ENCODE measurements around the gene DDX46. TPM values are rescaled to one million over a fixed set of nuclear protein-coding genes. Genes with fewer than 3 reads are reported as not detected.

The DDX46 gene
- total and polyA plus RNA-seq, 2 donors (not counting 1 experiment from before 2014, with no cell fraction given): 18.7 to 38.1 TPM

DNA sequence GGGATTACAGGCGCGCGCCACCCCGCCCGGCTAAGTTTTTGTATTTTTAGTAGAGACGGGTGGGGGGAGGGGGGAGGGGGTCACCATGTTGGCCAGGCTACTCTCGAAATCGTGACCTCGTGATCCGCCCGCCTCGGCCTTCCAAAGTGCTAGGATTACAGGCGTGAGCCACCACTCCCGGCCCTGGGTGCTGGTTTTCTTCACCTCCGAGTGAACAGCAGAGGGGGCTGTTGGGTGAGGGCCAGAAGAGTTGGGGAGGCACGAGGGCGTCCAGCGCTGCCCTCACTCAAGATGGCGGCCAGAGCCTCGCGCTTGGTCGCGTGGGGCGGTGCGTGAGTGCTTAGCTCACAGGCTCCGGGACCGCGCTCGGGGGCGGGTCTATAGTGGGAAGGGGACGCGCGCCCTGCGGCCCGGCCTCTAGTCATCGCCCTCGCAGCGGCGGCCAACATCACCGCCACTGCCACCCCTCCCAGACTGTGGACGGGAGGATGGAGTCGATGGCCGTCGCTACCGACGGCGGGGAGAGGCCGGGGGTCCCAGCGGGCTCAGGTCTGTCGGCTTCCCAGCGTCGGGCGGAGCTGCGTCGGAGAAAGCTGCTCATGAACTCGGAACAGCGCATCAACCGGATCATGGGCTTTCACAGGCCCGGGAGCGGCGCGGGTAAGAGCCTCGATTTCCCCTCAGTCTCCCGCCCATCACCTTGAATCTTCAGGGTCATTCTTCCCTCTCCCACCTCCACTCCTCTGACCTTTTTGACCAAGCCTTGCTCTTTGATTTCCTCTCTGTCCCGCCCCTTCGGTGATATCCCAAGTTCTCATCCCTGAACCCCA, 20.2 kb upstream of the DDX46 start, which contains the start of gene CAMLG:
CAMLG (plus strand) TSS at position 416 of the 830 bp plus-strand sequence; CDS start at position 489, 73 bp downstream.
- Histone ChIP-seq H3K79me2 (ENCODE audit: control insufficient read depth, insufficient read depth, low read length) (peaks cover 23% of the 10 kb centered on the region), H3K4me3 (replicated peaks in 1 of 4; ENCODE audit: control extremely low read depth in 1 of 4, insufficient read depth in 1 of 4, low read depth in 3 of 4, low read length in 4 of 4) (peak within 1 kb of the TSS; percentile 68 to 94 (median 90)), H2AFZ (ENCODE audit: low read length) (peak within 1 kb of the TSS; percentile 93), H3K36me3 (ENCODE audit: control insufficient read depth, insufficient read depth, low read length) (peaks cover 3% of the 10 kb centered on the region), H3K4me2 (ENCODE audit: extremely low read depth, insufficient read depth, low read length) (peak within 1 kb of the TSS; percentile 94), H3K9ac (ENCODE audit: insufficient read depth, low read length) (peak within 1 kb of the TSS; percentile 93), H3K9me3 (ENCODE audit: control insufficient read depth, insufficient read depth, low read depth, low read length) (no peaks in the 10 kb centered on the region), H4K20me1 (ENCODE audit: control insufficient read depth, extremely low read depth, insufficient read depth, low read length) (no peaks in the 10 kb centered on the region), H3K27ac (ENCODE audit: insufficient read depth, low read length) (peak within 1 kb of the TSS; percentile 81), H3K4me1 (ENCODE audit: control insufficient read depth, extremely low read depth, insufficient read depth, low read length) (peaks cover 2% of the 10 kb centered on the region), H3K27me3 (ENCODE audit: control insufficient read depth, insufficient read depth, low read length) (no peaks in the 10 kb centered on the region)
- TF ChIP-seq EZH2 (IDR thresholded peaks at IDR 0.05; ENCODE audit: low read length, missing control alignments): no peak
- TF ChIP-seq, protein P1, sequence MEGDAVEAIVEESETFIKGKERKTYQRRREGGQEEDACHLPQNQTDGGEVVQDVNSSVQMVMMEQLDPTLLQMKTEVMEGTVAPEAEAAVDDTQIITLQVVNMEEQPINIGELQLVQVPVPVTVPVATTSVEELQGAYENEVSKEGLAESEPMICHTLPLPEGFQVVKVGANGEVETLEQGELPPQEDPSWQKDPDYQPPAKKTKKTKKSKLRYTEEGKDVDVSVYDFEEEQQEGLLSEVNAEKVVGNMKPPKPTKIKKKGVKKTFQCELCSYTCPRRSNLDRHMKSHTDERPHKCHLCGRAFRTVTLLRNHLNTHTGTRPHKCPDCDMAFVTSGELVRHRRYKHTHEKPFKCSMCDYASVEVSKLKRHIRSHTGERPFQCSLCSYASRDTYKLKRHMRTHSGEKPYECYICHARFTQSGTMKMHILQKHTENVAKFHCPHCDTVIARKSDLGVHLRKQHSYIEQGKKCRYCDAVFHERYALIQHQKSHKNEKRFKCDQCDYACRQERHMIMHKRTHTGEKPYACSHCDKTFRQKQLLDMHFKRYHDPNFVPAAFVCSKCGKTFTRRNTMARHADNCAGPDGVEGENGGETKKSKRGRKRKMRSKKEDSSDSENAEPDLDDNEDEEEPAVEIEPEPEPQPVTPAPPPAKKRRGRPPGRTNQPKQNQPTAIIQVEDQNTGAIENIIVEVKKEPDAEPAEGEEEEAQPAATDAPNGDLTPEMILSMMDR (conservative IDR thresholded peaks at IDR 0.05 in 1 of 2, IDR thresholded peaks at IDR 0.05 in 1 of 2; ENCODE audit: low read depth in 1 of 2, low read length in 2 of 2): peak; percentile 32 to 44
- peak; percentile 96 to 97 for DNase-seq (ENCODE audit: low read depth in 2 of 2)

DNA sequence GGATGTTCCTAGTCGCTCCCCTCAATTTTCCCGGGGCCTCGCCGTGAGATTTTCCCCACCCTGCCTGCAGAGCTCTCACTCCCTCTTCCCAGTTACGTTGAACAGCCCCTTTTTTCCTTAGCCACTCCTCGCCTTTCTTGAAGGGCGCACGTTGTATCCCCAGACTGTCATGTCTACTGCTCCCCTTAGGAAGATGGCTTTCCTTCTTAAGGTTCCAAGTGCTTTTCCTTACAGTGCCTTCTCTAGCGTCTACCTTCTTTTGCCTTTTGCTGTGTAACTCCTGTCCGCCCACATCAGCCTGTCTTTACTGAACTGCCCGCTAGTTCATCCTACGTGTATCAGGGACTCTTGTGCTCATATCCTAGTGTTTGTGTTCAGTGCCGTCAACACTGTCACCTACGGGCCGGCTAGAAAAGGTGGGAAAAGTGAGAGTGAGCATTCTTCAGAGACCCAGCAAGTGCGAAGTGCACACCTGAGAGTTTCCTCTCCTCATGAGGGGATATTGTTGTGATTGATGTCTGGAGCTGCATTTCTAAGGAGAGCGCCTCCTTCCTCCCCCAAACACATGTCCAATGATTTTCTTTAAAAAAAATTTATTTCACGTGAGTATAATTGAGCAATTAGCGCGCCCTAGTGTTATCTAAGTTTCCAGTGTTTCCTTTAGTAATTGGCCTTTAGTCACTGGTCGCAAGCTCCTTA, 19.5 kb upstream of the DDX46 start:
- Histone ChIP-seq H3K4me2 (ENCODE audit: extremely low read depth, insufficient read depth, low read length) (peak overlapping the region; percentile 94), H3K27ac (ENCODE audit: insufficient read depth, low read length) (peak overlapping the region; percentile 81), H4K20me1 (ENCODE audit: control insufficient read depth, extremely low read depth, insufficient read depth, low read length) (no peaks in the 10 kb centered on the region), H3K27me3 (ENCODE audit: control insufficient read depth, insufficient read depth, low read length) (no peaks in the 10 kb centered on the region), H3K36me3 (ENCODE audit: control insufficient read depth, insufficient read depth, low read length) (peaks cover 3% of the 10 kb centered on the region), H3K9ac (ENCODE audit: insufficient read depth, low read length) (peak overlapping the region; percentile 93), H3K9me3 (ENCODE audit: control insufficient read depth, insufficient read depth, low read depth, low read length) (no peaks in the 10 kb centered on the region), H3K4me1 (ENCODE audit: control insufficient read depth, extremely low read depth, insufficient read depth, low read length) (peaks cover 2% of the 10 kb centered on the region), H3K4me3 (replicated peaks in 1 of 4; ENCODE audit: control extremely low read depth in 1 of 4, insufficient read depth in 1 of 4, low read depth in 3 of 4, low read length in 4 of 4) (peak overlapping the region; percentile 68 to 94 (median 90)), H2AFZ (ENCODE audit: low read length) (peak overlapping the region; percentile 93), H3K79me2 (ENCODE audit: control insufficient read depth, insufficient read depth, low read length) (peaks cover 23% of the 10 kb centered on the region)
- peak; percentile 37 to 53 for DNase-seq (ENCODE audit: low read depth in 2 of 2)
- TF ChIP-seq, protein P1 (conservative IDR thresholded peaks at IDR 0.05 in 1 of 2, IDR thresholded peaks at IDR 0.05 in 1 of 2; ENCODE audit: low read depth in 1 of 2, low read length in 2 of 2): no peak
- TF ChIP-seq EZH2 (IDR thresholded peaks at IDR 0.05; ENCODE audit: low read length, missing control alignments): no peak

DNA sequence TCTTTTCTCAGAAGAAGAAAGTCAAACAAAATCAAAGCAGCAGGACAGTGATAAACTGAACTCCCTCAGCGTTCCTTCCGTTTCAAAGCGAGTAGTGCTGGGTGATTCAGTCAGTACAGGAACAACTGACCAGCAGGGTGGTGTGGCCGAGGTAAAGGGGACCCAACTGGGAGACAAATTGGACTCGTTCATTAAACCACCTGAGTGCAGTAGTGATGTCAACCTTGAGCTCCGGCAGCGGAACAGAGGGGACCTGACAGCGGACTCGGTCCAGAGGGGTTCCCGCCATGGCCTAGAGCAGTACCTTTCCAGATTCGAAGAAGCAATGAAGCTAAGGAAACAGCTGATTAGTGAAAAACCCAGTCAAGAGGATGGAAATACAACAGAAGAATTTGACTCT, 17.5 kb upstream of the DDX46 start:
- TF ChIP-seq, protein P1 (conservative IDR thresholded peaks at IDR 0.05 in 1 of 2, IDR thresholded peaks at IDR 0.05 in 1 of 2; ENCODE audit: low read depth in 1 of 2, low read length in 2 of 2): no peak
- no peak for TF ChIP-seq EZH2 (IDR thresholded peaks at IDR 0.05; ENCODE audit: low read length, missing control alignments)
- peaks cover 23% of the 10 kb centered on the region for H3K79me2 ChIP-seq (ENCODE audit: control insufficient read depth, insufficient read depth, low read length)
- peak overlapping the region in 1 of 4 experiments; percentile 7 for H3K4me3 ChIP-seq (replicated peaks in 1 of 4; ENCODE audit: control extremely low read depth in 1 of 4, insufficient read depth in 1 of 4, low read depth in 3 of 4, low read length in 4 of 4)
- no peak for DNase-seq (ENCODE audit: low read depth in 2 of 2)
- H3K4me1 ChIP-seq (ENCODE audit: control insufficient read depth, extremely low read depth, insufficient read depth, low read length): peaks cover 2% of the 10 kb centered on the region
- H4K20me1 ChIP-seq (ENCODE audit: control insufficient read depth, extremely low read depth, insufficient read depth, low read length): no peaks in the 10 kb centered on the region
- no peak overlapping the region for H2AFZ ChIP-seq (ENCODE audit: low read length)
- no peak overlapping the region for H3K9ac ChIP-seq (ENCODE audit: insufficient read depth, low read length)
- H3K36me3 ChIP-seq (ENCODE audit: control insufficient read depth, insufficient read depth, low read length): peaks cover 3% of the 10 kb centered on the region
- no peak overlapping the region for H3K27ac ChIP-seq (ENCODE audit: insufficient read depth, low read length)
- no peaks in the 10 kb centered on the region for H3K9me3 ChIP-seq (ENCODE audit: control insufficient read depth, insufficient read depth, low read depth, low read length)
- no peak overlapping the region for H3K4me2 ChIP-seq (ENCODE audit: extremely low read depth, insufficient read depth, low read length)
- no peaks in the 10 kb centered on the region for H3K27me3 ChIP-seq (ENCODE audit: control insufficient read depth, insufficient read depth, low read length)
